HepG2 (cell line): Measurements from ENCODE around the gene UST. TPM values are rescaled to one million over a fixed set of nuclear protein-coding genes. Genes with fewer than 3 reads are reported as not detected.

ENCODE experiments used
- ATAC-seq: fragments of 200-7000 bp; cut with Tn5 transposase; 3 replicates; pipeline ENCODE4 v1.9.1; 2020; ENCODE audit warnings: mild to moderate bottlenecking, moderate library complexity
- BruUV-seq: library from RNA; stranded (reverse); fragments of 400-500 nt; replicated peaks from 2 replicates; lab custom pipeline; 2021; lab: Mats Ljungman, UMichigan
- CTCF ChIA-PET: fragments of 300-600 bp; formaldehyde crosslinking; extraction: SDS; loops from one replicate; lab custom pipeline; 2021; ENCODE audit warnings: low total read pairs, inconsistent platforms, low intra/inter-chr PET ratio; lab: Yijun Ruan, JAX
- POLR2A ChIA-PET: fragments of 350-600 bp; sonication (Branson Sonifier 250); formaldehyde crosslinking; loops from one replicate; lab custom pipeline; 2020; ENCODE audit warnings: antibody characterized with exemption, inconsistent platforms; lab: Yijun Ruan, JAX
- DNase-seq: peaks from one replicate; pipeline ENCODE4 v3.0.0-alpha.2; 2015; ENCODE audit warnings: low spot score
- FAIRE-seq: peaks from 3 replicates; lab custom pipeline; 2011; peaks lifted over from hg19 to GRCh38; lab: Jason Lieb, UNC
- H2AFZ ChIP-seq: one replicate; pipeline ENCODE4 v1.6.1; 2011; ENCODE audit warnings: low read length, inconsistent platforms
- H3K27ac ChIP-seq: fragments of 300-600 bp; 3 replicates; pipeline ENCODE4 v1.8.0; 2011; ENCODE audit warnings: mixed run types, mild to moderate bottlenecking, mixed read lengths, low read length, inconsistent platforms; ENCODE audit not compliant: insufficient read depth; ENCODE audit errors: extremely low read length
- H3K27me3 ChIP-seq, 2 experiments: fragments of 200-600 bp in 1 of 2; 2 replicates in 1 of 2; 3 replicates in 1 of 2; pipeline versions ENCODE4 v1.6.0 to v1.8.0; 2011; ENCODE audit warnings: low read length in 2 of 2, mild to moderate bottlenecking in 2 of 2, moderate library complexity in 2 of 2, inconsistent platforms in 1 of 2; ENCODE audit not compliant: insufficient read depth in 2 of 2, control insufficient read depth in 1 of 2
- H3K36me3 ChIP-seq, 2 experiments: fragments of 200-600 bp in 1 of 2; replicated peaks in 1 of 2; 2 replicates in 1 of 2; 3 replicates in 1 of 2; pipeline versions ENCODE4 v1.5.1 to v1.8.0; 2011; ENCODE audit warnings: low read length in 2 of 2, inconsistent platforms in 1 of 2; ENCODE audit not compliant: insufficient read depth in 2 of 2, control insufficient read depth in 1 of 2
- H3K4me1 ChIP-seq: 2 replicates; pipeline ENCODE4 v1.5.1; 2012; ENCODE audit warnings: low read length, inconsistent platforms; ENCODE audit not compliant: insufficient read depth
- H3K4me2 ChIP-seq: 2 replicates; pipeline ENCODE4 v1.6.0; 2011; ENCODE audit warnings: low read depth, low read length, inconsistent platforms
- H3K4me3 ChIP-seq, 3 experiments: fragments of 200-600 bp in 1 of 3; sonication (generic), shearing (Covaris generic) in 1 of 3; replicated peaks in 1 of 3; 2 replicates each; pipeline ENCODE4 v1.5.1; 2011 to 2016; ENCODE audit warnings: low read length in 3 of 3, inconsistent platforms in 2 of 3, low read depth in 2 of 3, mild to moderate bottlenecking in 2 of 3, control low read depth in 1 of 3, mixed read lengths in 1 of 3; ENCODE audit not compliant: insufficient read depth in 1 of 3
- H3K79me2 ChIP-seq: one replicate; pipeline ENCODE4 v1.6.1; 2011; ENCODE audit warnings: low read length, inconsistent platforms; ENCODE audit not compliant: insufficient read depth
- H3K9ac ChIP-seq: 2 replicates; pipeline ENCODE4 v1.6.0; 2011; ENCODE audit warnings: mild to moderate bottlenecking, low read depth, low read length, inconsistent platforms; ENCODE audit not compliant: insufficient read depth
- H3K9me3 ChIP-seq: 2 replicates; pipeline ENCODE4 v1.5.1; 2012; ENCODE audit warnings: mild to moderate bottlenecking, low read length
- H4K20me1 ChIP-seq: 2 replicates; pipeline ENCODE4 v1.6.0; 2011; ENCODE audit warnings: inconsistent platforms, mild to moderate bottlenecking, low read length, moderate library complexity; ENCODE audit not compliant: insufficient read depth
- ETV6 ChIP-seq: sonication (generic); formaldehyde crosslinking; conservative IDR thresholded peaks from 2 replicates; pipeline ENCODE4 v1.4.0; 2020; ENCODE audit warnings: missing genetic modification reagents
- MAFK ChIP-seq, 2 experiments: IDR thresholded peaks in 1 of 2; conservative IDR thresholded peaks in 1 of 2; 2 replicates each; pipeline ENCODE4 v1.6.1; 2011; ENCODE audit warnings: improper control_type of control experiment in 2 of 2, low read length in 2 of 2
- MIXL1 ChIP-seq: IDR thresholded peaks from 2 replicates; pipeline ENCODE4 v1.6.1; 2016
- RCOR2 ChIP-seq: IDR thresholded peaks from 2 replicates; pipeline ENCODE4 v1.6.1; 2016; ENCODE audit warnings: missing biosample characterization, missing genetic modification reagents
- ZBTB39 ChIP-seq: sonication (generic); formaldehyde crosslinking; IDR thresholded peaks from 2 replicates; pipeline ENCODE4 v1.5.0; 2020; ENCODE audit warnings: missing genetic modification reagents
- ZBTB7B ChIP-seq: sonication (generic); formaldehyde crosslinking; IDR thresholded peaks from 2 replicates; pipeline ENCODE4 v1.4.0; 2020; ENCODE audit warnings: missing genetic modification reagents
- ZMYM2 ChIP-seq: sonication (generic); formaldehyde crosslinking; IDR thresholded peaks from 2 replicates; pipeline ENCODE4 v1.8.0; 2022; ENCODE audit warnings: mild to moderate bottlenecking, missing genetic modification reagents
- ZNF367 ChIP-seq: sonication (generic); formaldehyde crosslinking; IDR thresholded peaks from 2 replicates; pipeline ENCODE4 v1.4.0; 2020; ENCODE audit warnings: missing genetic modification reagents, borderline replicate concordance
- ZNF451 ChIP-seq: sonication (generic); formaldehyde crosslinking; IDR thresholded peaks from 2 replicates; pipeline ENCODE4 v1.5.0; 2020; ENCODE audit warnings: mild to moderate bottlenecking, missing genetic modification reagents
- ZNF878 ChIP-seq: sonication (generic); formaldehyde crosslinking; IDR thresholded peaks from 2 replicates; pipeline ENCODE4 v1.8.1; 2023; ENCODE audit warnings: mild to moderate bottlenecking, missing genetic modification reagents, moderate library complexity
- WGBS: methylation state at CpG from one replicate; pipeline ENCODE4 v1.1.6; 2017; ENCODE audit warnings: low lambda C conversion rate; 5-methylcytosine and 5-hydroxymethylcytosine counted together
- in situ Hi-C: cut with HindIII; loops from 2 replicates; pipeline ENCODE4 v1.10.0; 2017; ENCODE audit warnings: low pct_unique_long_range_greater_than_20kb; ENCODE audit not compliant: extremely low pct_ligation_motif_present
- intact Hi-C: fragments of 100-400 bp; cut with micrococcal nuclease; formaldehyde crosslinking; loops from one replicate; pipeline ENCODE4 v1.10.0; 2022; ENCODE audit not compliant: unreplicated experiment
- polyA plus RNA-seq, 8 experiments: library from polyadenylated mRNA; depleted of rRNA in 3 of 8; stranded (reverse) in 7 of 8; unstranded in 1 of 8; fragments of >200 nt; fragmentation: Illumina TruSeq in 4 of 8; extraction: Trizol in 4 of 8; gene quantifications; 2 replicates each; pipeline versions ENCODE4 v1.2.1 to v1.2.3, GENCODE V29; 2011 to 2016; ENCODE audit warnings: low read depth in 4 of 8, missing spikeins in 1 of 8, mixed read lengths in 1 of 8; ENCODE audit not compliant: insufficient read depth in 1 of 8
- total RNA-seq, 5 experiments: library from RNA; depleted of rRNA; stranded (reverse); fragments of >200 nt; fragmentation: Illumina TruSeq; extraction: Trizol; gene quantifications; 2 replicates each; pipeline ENCODE4 v1.2.3, GENCODE V29; 2016; ENCODE audit warnings: low read depth in 1 of 5
- TF ChIP-seq, protein P1 (sequence below): sonication (generic); formaldehyde crosslinking; IDR thresholded peaks from 2 replicates; pipeline ENCODE4 v1.9.0; 2021; ENCODE audit warnings: missing genetic modification reagents, borderline replicate concordance

UST gene
- total and polyA plus RNA-seq, 2 of the 13 experiments (the other 11 are each of a cell fraction or from before 2014, with no cell fraction given) = 0.27 TPM; not detected in 1

- H2AFZ ChIP-seq = no peak overlapping the region
- ATAC-seq (no peak), FAIRE-seq (no peak)
- in situ Hi-C loops (no loop called here), intact Hi-C loops (no loop called here)
- no peaks in the 10 kb centered on the region for H3K9me3 ChIP-seq
- no peaks in the 10 kb centered on the region for H3K36me3 ChIP-seq
- no peak overlapping the region for H3K4me2 ChIP-seq
- no peaks in the 10 kb centered on the region for H4K20me1 ChIP-seq
- 0 out of 5 replicates have a peak, but pooled peaks cover 0 to 5% of the 10 kb centered on the region in 2 experiments for H3K27me3 ChIP-seq
- POLR2A ChIA-PET = no interaction called here
- BruUV-seq = no TSS peak
- no peak overlapping the region for H3K9ac ChIP-seq
- TF ChIP-seq ZNF367 (CRISPR knock-in tag) (no peak), RCOR2 (CRISPR knock-in tag) (no peak), ZNF451 (CRISPR knock-in tag) (no peak), ZBTB39 (CRISPR knock-in tag) (no peak), ZMYM2 (CRISPR knock-in tag) (no peak), MAFK (conservative IDR thresholded peaks at IDR 0.05 in 1 of 2, IDR thresholded peaks at IDR 0.05 in 1 of 2; ENCODE audit: low read length in 2 of 2) (no peak), MIXL1 (CRISPR knock-in tag) (no peak), ETV6 (CRISPR knock-in tag) (no peak), ZNF878 (CRISPR knock-in tag) (no peak), ZBTB7B (CRISPR knock-in tag) (no peak)
- TF ChIP-seq, protein P1, sequence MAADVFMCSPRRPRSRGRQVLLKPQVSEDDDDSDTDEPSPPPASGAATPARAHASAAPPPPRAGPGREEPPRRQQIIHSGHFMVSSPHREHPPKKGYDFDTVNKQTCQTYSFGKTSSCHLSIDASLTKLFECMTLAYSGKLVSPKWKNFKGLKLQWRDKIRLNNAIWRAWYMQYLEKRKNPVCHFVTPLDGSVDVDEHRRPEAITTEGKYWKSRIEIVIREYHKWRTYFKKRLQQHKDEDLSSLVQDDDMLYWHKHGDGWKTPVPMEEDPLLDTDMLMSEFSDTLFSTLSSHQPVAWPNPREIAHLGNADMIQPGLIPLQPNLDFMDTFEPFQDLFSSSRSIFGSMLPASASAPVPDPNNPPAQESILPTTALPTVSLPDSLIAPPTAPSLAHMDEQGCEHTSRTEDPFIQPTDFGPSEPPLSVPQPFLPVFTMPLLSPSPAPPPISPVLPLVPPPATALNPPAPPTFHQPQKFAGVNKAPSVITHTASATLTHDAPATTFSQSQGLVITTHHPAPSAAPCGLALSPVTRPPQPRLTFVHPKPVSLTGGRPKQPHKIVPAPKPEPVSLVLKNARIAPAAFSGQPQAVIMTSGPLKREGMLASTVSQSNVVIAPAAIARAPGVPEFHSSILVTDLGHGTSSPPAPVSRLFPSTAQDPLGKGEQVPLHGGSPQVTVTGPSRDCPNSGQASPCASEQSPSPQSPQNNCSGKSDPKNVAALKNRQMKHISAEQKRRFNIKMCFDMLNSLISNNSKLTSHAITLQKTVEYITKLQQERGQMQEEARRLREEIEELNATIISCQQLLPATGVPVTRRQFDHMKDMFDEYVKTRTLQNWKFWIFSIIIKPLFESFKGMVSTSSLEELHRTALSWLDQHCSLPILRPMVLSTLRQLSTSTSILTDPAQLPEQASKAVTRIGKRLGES (CRISPR knock-in tag) = no peak
- TF ChIP-seq, all 625 proteins: peak for 0
- 36% methylated on average over 6 of the region's 6 CpGs for WGBS
- CTCF ChIA-PET = no interaction called here
- no peak overlapping the region for H3K27ac ChIP-seq
- no peaks in the 10 kb centered on the region for H3K4me1 ChIP-seq
- H3K4me3 ChIP-seq = no peak overlapping the region
- H3K79me2 ChIP-seq = no peaks in the 10 kb centered on the region
- no peak for DNase-seq
These were observed 73.0 kb downstream of the UST start for GRCh38 chr6:148819852-148820251.
